GM21717 (cell line): ENCODE measurements around the gene SCN9A.
"Not testable (repeated sequence)": the region's sequence is repeated elsewhere in the genome, so short reads cannot be mapped to it uniquely, and the experiment has no call there.

Experiments
- ATAC-seq: cut with Tn5 transposase; IDR thresholded peaks from one replicate; pipeline ENCODE4 v1.9.1; 2021; ENCODE audit warnings: mild to moderate bottlenecking, moderate library complexity; ENCODE audit not compliant: unreplicated experiment

Gene SCN9A

DNA sequence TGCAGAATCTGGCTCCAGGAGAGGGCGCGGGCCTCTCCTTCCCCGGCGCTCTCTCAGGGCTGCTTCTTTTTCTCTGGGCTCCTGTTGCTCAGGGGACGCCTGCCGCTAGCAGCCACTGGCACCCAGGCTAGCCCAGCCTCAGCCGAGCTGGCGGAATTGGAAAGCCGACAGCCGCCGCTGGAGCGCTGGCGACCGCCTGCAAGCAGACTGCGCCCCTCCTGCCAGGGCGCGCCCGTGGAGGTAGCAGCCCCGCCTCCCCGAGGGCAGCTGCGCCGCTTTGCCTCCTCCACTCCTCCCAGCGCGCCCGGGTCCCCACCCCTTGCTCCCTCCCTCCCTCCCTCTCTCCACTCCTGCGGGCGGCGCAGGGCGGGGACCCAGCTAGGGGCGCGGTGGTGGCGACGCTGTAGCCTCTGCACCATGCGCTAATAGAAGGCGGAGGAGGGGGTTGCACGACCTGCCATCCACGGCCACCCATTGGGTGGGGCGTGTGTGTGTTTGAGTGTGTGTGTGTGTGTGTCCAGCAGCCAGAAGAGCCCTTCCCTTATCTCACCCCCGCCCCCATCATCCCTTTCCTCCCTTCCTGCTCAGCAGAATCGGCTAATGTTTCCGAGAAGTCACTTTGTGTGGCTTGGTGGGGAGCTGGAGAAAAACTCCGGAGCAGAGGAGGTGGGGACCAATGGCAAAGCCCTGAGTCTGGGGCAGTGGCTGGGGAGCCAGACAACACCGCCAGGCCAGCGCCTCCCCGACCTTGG, at the start of gene SCN9A:
Gene SCN9A (minus strand): TSS at position 209 of the 752 bp plus-strand sequence. CDS start 64,188 bp downstream, outside the sequence.
- peak; percentile 73 for ATAC-seq

DNA sequence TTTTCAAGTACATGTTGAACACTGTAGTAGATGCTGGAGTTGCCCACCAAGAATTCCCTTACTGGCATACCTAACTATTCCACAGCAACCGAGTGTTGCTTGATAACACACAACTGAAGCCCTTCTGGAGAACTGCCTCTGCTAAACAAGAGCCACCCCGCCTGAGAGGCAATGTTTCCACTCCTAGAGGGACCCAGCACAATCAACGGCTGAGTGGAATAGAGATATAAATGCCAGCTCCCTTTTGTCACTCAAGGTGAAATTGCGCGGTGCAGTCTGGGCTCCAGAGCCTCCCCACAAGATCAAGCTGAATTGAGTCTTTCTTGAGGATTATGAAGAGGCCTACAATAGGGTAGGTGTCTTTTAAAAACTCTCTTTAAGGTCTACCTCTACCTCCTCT, 49.1 kb upstream of the SCN9A start:
- no peak for ATAC-seq

DNA sequence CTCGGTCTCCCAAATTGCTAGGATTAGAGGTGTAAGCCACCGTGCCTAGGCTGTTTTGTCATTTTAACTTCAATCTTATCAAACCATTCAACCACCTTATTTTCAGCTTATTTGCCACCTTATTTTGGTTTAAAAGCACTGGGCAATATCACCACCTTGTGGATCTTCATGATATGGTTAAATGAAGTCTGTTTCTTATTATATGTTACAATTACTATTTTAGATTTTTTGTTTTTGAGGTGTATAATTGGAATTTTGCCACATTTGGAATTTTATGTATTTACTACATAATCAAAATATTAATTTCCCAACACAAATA, 43.8 kb upstream of the SCN9A start:
- ATAC-seq, result no peak

DNA sequence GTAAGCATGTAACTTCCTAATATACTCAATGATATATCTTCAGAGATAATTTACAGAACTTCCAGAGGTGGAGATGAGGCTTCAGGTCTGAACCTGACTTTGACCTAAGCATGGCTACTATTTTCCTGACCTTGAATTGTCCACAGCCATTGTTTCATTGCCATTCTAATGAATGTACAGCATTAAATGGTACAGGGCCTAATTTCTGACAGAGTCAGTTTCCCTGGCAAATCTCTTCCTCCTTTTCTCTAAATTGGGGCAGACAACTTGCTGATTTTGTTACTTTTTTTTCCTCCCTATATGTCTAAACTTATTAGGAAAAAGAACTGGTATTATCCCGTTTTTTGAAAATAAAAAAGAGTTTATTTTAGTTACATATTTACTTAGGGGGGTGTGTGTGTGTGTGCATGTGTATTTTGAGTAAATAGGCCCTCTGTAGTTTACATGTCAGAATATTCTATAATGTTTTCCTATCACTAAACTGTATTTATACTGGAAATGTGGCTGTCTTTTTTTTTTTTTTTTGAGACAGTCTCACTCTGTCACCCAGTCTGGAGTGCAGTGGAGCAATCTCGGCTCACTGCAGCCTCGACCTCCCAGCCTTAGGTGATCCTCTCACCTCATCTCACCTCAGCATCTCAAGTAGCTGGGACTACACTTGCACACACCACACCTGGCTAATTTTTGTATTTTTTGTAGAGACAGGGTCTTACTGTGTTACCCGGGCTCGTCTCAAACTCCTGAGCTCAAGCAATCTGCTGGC, 43.3 kb upstream of the SCN9A start:
- no peak for ATAC-seq

DNA sequence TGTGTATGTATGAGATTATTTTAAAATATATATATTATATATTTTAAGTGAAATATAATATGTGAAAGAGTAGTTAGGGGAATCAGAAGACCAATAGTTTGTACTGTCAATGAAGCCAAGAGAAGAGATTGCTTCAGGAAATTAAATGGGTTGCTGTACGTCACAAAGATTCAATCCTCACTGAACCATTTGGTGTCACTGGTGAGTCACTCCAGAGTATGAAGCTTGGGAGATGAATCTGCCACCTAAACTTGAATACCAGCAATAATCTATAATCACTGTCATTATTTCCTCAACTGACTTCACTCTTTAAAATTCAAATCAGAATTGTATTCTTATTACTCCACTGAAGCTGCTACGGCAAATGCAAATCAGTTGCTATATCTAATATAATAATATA, 41.9 kb upstream of the SCN9A start:
- peak; percentile 63 for ATAC-seq

DNA sequence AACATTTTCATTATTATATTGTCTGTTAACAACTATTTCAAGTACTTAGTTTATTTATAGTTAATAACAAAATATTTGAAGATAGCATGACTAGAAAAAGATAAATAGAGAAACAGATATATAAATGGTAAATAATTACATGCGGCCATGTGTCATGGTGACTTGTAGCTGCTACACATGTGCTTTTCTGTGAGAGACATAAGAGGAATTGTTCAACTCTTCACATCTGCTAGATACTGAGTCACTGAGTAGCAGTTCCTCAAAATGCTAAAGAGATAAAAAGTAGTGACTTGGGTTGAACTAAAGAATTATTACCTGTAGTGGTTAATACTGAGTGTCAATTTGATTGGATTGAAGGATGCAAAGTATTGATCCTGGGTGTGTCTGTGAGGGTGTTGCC, 37.5 kb upstream of the SCN9A start:
- ATAC-seq, result no peak

DNA sequence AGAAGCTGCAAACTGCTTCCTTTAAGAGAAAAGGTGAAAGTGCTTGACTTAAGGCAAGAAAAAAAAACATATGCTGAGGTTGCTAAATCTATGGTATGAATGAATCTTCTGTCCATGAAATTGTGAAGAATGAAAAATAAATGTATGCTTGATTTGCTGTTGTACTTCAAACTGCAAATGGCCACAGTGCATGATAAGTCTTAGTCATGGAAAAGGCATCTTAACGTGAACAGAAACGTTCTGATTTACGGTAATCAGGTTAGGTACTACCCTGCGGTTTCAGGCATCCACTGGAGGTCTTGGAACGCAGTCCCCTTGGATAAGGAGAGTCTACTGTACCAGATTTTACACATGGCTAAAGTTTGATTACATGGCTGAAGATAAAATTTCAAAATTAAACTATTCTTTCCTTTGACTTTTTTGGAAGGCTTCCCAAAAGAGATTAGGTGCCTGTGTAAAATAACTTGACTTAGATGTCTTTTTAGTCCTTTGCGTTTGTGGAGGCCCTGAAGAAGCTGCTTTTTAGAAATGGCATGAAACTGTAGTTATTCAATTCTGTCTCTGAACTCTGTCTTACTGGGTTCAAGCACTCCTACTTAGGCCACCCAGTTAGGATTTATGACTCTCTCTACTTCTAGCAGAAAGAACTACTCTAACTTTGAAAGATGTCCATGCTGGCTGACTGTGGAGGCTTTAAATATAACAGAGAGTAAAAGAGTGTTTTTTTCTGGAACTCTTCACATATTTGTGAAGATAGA, 35.9 kb upstream of the SCN9A start:
- no peak for ATAC-seq

DNA sequence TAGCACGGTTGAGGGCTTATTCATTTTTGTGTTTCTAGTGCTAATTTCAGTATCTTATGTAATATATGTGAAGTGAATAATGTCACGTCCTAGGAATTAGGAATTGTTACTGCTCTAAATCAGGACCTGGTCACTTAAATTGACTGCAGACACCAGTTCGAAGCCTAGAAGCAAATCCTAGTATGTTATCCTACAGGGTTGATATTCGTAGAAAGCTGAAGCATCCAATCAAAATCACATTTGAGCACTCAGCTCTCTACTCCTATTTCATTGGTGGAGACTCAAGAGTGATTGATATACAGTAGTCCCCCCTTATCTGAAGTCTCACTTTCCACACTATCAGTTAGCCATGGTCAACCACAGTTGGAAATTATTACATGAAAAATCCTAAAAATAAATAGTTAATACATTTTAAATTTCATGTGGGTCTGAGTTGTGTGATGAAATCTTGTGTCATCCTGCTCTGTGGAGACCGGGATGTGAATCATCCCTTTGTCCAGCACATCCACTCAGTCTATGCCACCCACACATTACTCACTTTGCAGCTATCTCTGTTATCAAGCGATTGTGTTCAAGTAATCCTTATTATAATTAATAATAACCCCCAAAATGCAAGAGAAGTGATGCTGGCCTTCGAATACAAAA, 35.2 kb upstream of the SCN9A start:
- no peak for ATAC-seq

DNA sequence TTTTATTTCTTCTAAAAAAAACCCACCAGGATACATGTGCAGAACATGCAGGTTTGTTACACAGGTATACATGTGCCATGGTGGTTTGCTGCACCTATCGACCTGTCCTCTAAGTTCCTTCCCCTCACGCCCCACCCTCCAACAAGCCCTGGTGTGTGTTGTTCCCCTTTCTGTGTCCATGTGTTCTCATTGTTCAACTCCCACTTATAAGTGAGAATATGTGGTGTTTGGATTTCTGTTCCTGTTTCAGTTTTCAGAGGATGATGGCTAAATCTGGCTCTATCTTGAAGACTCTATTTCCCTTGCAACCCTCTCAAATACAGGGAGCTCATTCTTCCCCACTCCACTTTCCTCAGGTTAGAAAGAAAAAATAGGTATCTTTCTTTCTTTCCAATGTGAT, 32.0 kb upstream of the SCN9A start:
- not testable (repeated sequence) for ATAC-seq

DNA sequence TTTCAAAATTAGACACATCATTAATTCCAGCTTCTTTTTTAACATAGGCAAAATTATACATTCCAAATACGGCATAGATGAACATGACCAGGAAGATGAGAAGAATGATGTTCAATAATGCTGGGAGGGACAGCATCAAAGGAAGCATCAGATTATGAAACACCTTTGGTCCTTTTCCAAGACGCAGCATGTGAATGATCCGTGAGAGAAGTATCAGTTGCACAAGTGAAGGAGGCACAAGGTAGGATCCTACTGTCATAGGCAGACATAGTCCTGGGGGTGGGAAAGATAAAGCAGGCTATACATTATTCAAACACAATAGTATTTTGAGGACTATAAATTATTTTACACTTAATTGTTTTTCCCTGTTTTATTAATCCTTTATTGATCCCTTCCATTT, 30.6 kb upstream of the SCN9A start:
- ATAC-seq, result no peak

DNA sequence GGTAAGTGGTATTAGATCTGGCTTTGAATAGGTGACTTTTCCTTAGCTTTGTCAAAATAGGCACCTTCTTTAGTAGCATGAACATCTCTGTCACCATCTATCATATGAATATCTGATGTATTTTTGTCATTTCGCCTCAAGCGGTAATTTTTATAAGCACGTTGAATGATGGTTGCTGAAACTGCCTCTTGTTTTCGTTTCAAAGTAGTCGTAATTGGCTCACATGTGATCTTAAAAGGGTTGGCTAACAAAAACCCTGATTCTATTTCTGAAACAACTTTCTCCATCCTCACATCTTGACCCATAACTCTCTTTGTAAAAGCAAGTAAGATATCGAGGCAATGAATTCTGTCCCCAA, 29.8 kb upstream of the SCN9A start:
- no peak for ATAC-seq

DNA sequence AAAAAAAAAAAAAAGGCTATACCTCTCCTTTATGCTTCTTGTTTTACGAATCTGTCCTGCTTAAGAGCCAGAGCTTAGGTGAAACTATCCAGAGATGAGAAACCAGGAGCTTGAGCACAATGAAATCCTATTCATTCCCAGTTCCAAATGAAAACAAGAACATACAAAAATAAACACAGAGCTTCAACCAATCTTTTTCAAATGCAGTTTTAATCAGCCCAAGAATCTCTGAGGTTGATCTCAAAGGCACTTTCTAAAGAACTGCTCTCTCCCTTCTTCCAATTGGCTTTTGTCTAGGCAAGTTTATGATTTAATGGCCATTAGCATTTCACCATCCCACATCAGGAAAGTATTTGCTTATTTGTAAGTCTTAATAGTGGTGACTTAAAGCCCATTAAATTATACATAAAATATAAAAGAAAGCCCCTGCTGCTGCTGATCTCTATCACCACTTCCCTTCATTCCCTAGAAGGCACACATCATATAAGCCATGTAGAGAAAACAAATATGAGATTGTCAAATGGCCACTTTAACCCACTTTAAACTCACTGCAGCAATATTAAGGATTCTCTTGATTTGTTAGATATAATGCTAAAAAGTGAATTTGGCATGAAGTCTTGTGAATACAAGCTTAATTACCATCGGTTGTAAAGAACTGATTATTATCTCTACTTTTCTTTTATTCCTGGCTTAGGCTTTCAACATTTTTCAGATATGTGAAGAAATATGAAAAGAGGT, 29.3 kb upstream of the SCN9A start:
- ATAC-seq, result no peak

DNA sequence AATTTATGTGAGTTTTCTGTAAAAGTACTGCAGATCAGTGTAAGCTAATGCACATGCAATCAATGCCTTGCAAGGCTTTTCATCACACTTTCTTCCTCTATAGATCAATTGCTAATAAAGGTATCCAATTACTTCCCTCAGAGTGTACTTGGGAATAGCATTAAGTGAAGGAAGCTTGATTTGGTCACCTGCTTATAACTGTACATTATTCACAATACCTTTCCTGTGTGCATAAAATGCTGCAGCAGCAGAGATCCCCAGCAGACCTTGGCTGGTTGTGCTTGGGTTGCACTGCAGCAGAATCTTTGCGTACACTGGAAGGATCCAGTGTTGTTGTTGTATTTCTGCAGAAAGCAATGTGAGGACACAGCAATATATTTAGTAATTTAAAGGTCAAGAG, 18.5 kb upstream of the SCN9A start:
- ATAC-seq, result no peak

DNA sequence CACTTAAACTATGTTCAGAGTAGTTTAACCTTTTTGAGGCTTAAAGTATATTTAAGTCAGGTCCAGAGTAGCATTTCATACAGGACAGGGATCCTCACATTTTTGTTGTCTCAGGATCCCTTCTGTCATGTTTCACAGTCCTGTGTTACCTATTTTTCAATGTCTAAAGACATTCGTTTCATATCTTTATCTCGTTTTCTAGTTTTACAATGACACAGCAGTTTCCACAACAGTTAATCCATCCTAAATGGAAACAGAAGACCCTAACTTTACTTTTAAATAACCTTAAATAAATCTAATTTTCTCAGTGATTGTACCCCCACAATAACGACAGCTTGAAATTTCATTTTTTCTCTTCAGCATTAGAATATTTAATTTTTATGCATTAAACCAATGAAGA, 17.3 kb upstream of the SCN9A start:
- ATAC-seq, result no peak

DNA sequence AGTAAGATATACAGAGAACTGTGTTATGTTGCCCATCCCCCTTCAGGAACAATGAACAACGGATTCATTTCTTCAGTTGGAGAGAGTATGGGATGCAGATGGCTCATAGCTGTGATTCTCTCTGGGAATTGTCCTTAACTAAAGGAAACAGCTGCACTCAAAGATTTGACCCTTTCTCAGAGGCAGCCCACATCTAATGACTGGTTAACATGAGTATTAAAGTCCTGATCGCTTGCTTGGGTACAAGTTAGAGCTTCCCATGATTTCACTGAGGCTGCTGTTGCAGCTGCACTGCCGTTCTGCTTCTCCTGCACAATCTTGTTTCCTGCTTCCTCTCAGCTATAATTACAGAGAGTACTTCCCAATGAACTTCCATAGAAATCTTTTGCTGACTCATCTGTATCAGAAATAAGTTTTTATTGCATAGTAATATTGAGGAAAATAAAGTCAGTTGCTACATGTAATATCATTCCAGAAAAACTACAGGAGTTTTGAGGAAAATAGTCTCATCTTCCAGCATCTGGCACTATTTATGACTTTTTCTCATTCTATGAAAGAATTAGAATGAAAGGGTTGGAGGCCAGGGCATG, 12.8 kb upstream of the SCN9A start:
- ATAC-seq, result no peak

DNA sequence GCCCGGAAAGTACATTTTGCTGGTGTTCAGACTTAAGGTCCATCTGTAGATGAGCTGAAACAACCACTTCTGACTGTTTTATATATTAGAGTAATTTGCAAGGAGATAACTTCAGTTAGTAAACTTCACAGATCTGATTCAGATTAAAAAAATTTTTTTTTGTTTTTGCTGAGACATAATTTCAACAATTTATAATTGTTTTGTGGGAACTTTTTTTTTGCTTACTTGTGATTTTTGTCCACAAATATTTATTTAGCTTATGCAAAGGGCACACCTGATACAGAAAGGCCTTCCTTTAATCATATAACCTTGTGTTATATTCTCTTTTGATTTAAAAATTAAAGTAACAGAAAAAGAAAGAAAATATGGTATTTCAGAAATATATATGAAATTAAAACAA, 9.6 kb upstream of the SCN9A start:
- ATAC-seq, result no peak

DNA sequence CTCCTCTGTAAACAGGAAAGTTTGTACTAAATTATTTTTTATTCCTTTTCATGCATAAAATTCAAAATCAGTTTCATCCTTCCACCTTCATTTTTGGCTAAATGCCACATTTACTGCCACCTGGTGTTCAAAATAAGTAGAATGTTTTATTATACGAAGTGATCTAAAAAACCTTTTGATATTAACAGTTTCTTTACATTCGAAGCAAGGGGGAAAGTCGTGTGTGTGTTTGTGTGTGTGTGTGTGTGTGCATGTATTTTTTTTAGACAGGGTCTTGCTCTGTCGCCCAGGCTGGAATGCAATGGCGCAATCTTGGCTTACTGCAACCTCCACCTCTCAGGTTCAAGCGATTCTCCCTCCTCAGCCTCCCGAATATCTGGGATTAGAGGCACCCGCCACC, 9.0 kb upstream of the SCN9A start:
- no peak for ATAC-seq

DNA sequence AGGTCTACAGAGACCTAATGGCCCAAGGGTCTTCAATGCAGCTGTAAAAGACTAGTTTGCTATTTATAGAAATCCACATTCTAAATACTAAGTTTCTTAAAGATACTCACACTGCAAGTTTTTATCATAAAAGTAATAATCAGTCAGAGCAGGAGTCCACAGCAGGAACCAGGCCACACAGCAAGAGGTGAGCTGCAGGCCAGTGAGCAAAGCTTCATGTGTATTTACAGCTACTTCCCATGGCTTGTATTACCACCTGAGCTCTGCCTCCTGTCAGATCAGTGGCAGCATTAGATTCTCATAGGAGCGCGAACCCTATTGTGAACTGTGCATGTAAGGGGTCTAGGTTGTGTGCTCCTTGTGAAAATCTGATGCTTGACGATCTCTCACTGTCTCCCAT, 6.7 kb upstream of the SCN9A start:
- no peak for ATAC-seq

DNA sequence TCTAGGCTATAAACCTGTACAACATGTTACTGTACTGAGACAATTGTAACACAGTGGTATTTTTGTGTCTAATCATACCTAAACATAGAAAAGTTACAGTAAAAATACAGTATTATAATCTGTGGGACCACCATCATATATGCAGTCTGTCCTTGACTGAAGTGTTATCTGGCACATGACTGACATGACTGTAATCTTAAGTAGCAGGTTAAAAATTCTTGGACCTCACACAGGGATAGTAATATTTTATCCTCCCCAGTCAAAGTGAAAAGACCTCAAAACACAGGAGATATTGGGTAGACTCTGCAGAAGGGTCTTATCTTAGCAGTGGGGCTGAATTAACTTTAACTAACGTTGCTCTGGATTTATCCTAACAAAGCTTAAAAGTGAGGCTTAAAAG, 4.9 kb upstream of the SCN9A start:
- no peak for ATAC-seq

DNA sequence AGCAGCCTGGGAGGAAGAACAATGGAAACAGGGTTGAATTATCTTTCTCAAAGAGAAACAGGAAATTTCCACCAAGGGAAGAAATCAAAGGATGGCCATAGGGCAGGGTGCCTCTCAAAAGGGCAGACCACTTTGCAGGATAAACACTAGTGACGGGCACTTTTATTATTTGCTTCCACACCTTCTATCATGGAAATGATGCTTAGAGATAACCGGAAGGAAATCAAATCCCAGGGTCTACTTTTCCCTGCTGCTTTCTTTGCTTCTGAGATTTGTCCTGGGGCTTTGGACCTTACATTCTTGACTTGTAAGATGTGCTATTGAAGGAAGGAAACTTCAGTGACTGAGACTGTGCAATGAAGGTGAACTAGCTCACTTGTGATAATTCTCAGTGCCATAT, 1.1 kb upstream of the SCN9A start:
- ATAC-seq, result no peak

DNA sequence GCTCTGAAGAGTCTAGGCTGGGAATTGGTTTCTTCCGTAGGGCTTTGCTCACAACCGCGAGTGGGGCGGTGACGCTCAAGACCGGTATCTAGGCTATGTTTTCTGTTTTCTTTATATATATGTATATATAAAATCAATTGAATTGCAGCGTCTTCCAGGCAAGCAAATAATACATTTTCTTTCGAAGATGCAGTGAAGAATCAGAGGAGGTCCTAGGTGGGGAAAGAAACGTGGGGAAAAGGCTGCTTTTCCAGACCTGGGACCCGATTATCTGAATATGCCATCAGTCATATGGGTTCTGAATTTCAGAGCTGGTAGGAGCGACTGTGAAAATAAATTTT, 714 bp upstream of the SCN9A start:
- ATAC-seq, result no peak
